ENCODE data around the gene ZNF525. TPM values are rescaled to one million over a fixed set of nuclear protein-coding genes. Genes with fewer than 3 reads are reported as not detected.
"Not testable (repeated sequence)": the region's sequence is repeated elsewhere in the genome, so short reads cannot be mapped to it uniquely, and the experiment has no call there.

ZNF525 gene
- total RNA-seq, 3 donors from 2014 or later = 10.6 to 14.9 (median 12.0) TPM

DNA sequence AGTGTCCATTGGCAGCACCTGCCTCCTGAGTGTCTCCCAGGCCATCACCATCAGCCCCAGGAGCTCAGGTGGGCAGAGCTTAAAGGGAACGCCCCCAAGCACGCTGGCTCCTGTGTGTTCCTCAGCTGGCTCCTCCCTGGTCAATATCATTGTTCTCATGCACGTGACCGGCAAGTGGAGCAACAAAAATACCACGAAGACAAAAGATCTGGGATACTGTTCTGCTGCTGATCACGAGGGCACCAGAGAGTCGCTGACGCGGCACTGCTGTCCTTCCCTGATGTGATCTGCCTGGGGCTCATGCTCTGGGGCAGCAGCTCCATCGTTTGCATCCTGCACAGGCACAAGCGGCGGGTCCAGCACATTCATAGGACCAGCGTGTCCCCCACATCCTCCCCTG is 57.6 kb downstream of the ZNF525 start:
- H3K36me3 Mint-ChIP-seq (ENCODE audit: insufficient read depth); H3K27me3 Mint-ChIP-seq (ENCODE audit: low read depth); ATAC-seq; DNase-seq; H3K4me3 Mint-ChIP-seq; H3K4me1 Mint-ChIP-seq (ENCODE audit: low read depth); H3K9me3 Mint-ChIP-seq: not testable (repeated sequence)

GRCh38 chr19:53423680-53424079 is 58.2 kb downstream of the ZNF525 start:
- H3K36me3 Mint-ChIP-seq (ENCODE audit: insufficient read depth); ATAC-seq; H3K27me3 Mint-ChIP-seq (ENCODE audit: low read depth); H3K9me3 Mint-ChIP-seq; H3K4me3 Mint-ChIP-seq; H3K4me1 Mint-ChIP-seq (ENCODE audit: low read depth); DNase-seq: not testable (repeated sequence)

DNA sequence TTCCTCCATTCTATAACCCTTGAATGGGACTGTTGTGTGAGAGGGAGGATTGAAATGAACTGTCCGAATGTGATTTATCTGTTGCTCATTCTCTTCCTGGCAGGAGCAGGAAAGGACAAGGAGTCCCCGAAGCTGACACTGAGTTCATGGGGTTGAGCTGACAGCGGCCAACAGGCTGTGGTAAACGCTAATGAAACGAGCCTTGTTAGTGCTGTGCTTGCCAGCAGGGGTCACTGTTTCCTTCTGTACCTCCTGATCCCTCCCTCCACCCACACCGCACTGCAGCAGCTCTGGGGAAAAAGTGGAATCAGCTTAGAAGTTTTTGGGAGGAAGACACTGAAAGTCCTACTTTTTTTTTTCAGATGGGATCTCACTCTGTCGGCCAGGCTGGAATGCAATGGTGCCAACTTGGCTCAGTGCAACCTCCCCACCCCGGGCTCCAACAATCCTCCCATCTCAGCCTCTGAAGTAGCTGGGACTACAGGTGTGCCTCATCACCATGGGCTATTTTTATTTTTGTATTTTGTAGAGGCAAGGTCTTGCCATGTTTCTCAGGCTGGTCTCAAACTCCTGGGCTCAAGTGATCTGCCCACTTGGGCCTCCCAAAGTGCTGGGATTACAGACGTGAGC is 59.6 kb downstream of the ZNF525 start:
- H3K4me3 Mint-ChIP-seq = no peak overlapping the region
- DNase-seq (peak; percentile 67), ATAC-seq (peak; percentile 72 to 86)
- peaks cover 6% of the 10 kb centered on the region for H3K4me1 Mint-ChIP-seq (ENCODE audit: low read depth)
- no peaks in the 10 kb centered on the region for H3K9me3 Mint-ChIP-seq
- no peaks in the 10 kb centered on the region for H3K36me3 Mint-ChIP-seq (ENCODE audit: insufficient read depth)
- H3K27me3 Mint-ChIP-seq (ENCODE audit: low read depth) = no peaks in the 10 kb centered on the region

DNA sequence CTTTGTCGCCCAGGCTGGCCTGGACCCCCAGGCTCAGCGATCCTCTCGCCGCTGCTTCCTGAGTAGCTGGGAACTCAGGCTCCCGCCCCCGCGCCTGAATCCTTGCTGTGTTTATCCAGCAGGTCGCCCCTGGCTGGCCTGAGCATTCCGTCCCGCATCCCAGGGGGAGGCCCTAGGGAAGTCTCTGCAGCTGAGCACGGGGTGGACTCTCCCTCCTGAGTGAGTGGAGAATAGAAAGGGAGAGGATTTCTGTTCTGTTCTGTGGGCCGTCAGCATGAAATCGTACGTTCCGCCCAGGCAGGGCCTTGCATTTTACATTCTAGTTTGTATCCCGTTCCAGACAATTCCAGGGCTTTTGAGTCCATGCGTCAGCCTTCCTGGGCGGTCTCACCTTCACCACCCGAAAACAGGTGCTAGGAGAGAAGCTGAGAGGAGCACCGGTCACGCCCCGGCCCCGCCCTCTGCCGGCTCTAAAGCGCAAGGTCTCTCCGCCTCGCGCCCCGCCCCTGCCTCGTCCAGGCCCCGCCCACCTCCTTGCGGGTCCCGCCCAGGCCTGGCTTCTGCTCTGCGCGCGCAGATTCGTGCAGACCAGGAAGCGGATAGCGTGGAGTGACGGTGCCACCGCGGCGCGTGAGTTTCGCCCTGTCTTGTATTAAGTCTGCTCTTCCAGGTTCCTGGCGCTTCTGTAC is 66.0 kb downstream of the ZNF525 start, which contains the start of gene ZNF761:
TSS of gene ZNF761 (plus strand) at position 586 of the 689 bp plus-strand sequence. CDS start 15,285 bp downstream, outside the sequence.
- H3K36me3 Mint-ChIP-seq (ENCODE audit: insufficient read depth) = peaks cover 31% of the 10 kb centered on the region
- peak within 1 kb of the TSS; percentile 97 for H3K4me3 Mint-ChIP-seq
- H3K27me3 Mint-ChIP-seq (ENCODE audit: low read depth) = no peaks in the 10 kb centered on the region
- peaks cover 6% of the 10 kb centered on the region for H3K9me3 Mint-ChIP-seq
- peaks cover 31% of the 10 kb centered on the region for H3K4me1 Mint-ChIP-seq (ENCODE audit: low read depth)
- ATAC-seq = peak; percentile 99 to 100
- peak; percentile 99 for DNase-seq

- peaks cover 31% of the 10 kb centered on the region for H3K4me1 Mint-ChIP-seq (ENCODE audit: low read depth)
- H3K4me3 Mint-ChIP-seq = peak overlapping the region; percentile 97
- H3K36me3 Mint-ChIP-seq (ENCODE audit: insufficient read depth) = peaks cover 36% of the 10 kb centered on the region
- peaks cover 7% of the 10 kb centered on the region for H3K9me3 Mint-ChIP-seq
- peak; percentile 25 to 32 for ATAC-seq
- H3K27me3 Mint-ChIP-seq (ENCODE audit: low read depth) = no peaks in the 10 kb centered on the region
- peak; percentile 7 for DNase-seq
Observed at GRCh38 chr19:53432088-53432661, 66.7 kb downstream of the ZNF525 start.

Other genes with a start within 250 kb of the ZNF525 start
- gene ZNF415, start 232.8 kb upstream of the ZNF525 start, total RNA-seq = under 1 TPM; 0.33 to 0.46 (median 0.45) TPM
- gene ZNF347, start 206.7 kb upstream of the ZNF525 start, total RNA-seq = 1 to 10 TPM; 3.0 to 5.1 (median 3.1) TPM
- gene ZNF665, start 172.3 kb upstream of the ZNF525 start, total RNA-seq = under 1 TPM; 0.57 to 0.71 (median 0.66) TPM
- gene ZNF677, start 110.8 kb upstream of the ZNF525 start, total RNA-seq = 1 to 10 TPM; 2.6 to 5.0 (median 4.6) TPM
- not detected for gene VN1R2, start 107.4 kb upstream of the ZNF525 start, total RNA-seq
- gene VN1R4, start 98.0 kb upstream of the ZNF525 start, total RNA-seq = not detected
- gene ZNF845, start 32.0 kb upstream of the ZNF525 start, total RNA-seq = 1 to 10 TPM; 3.7 to 4.0 (median 3.8) TPM
- 1 to 10 TPM; 6.9 to 7.9 (median 7.1) TPM for gene ZNF765, start 29.4 kb downstream of the ZNF525 start, total RNA-seq
- 1 to 10 TPM; 7.8 to 9.0 (median 8.4) TPM for gene ZNF761, start 66.3 kb downstream of the ZNF525 start, total RNA-seq
- gene ZNF813, start 102.0 kb downstream of the ZNF525 start, total RNA-seq = 1 to 10 TPM; 3.4 to 5.5 (median 4.6) TPM
- gene ZNF331, start 172.4 kb downstream of the ZNF525 start, total RNA-seq = 10 to 100 TPM; 15.4 to 17.6 (median 15.7) TPM